SU-DHL-6 (cell line): Measurements from ENCODE around the gene UBE2R2.

Experiments
- CTCF ChIP-seq: fragments of 200-600 bp; sonication (generic); IDR thresholded peaks from one replicate; pipeline ENCODE4 v1.5.1; 2017; ENCODE audit warnings: antibody characterized with exemption, mild to moderate bottlenecking, low read length, moderate library complexity; ENCODE audit not compliant: insufficient read depth, poor library complexity, severe bottlenecking
- EZH2phosphoT487 ChIP-seq: fragments of 200-600 bp; sonication (generic), shearing (Covaris generic); conservative IDR thresholded peaks from 2 replicates; pipeline ENCODE4 v1.6.1; 2018; ENCODE audit warnings: mild to moderate bottlenecking, antibody characterized with exemption, low read length, moderate library complexity, mixed read lengths

- TF ChIP-seq CTCF (no peak), EZH2phosphoT487 (no peak)
Measured at GRCh38 chr9:33956544-33956943, 139.6 kb downstream of the UBE2R2 start.
